H1 (cell line): Measurements from ENCODE around the gene AAGAB. TPM values are rescaled to one million over a fixed set of nuclear protein-coding genes. Genes with fewer than 3 reads are reported as not detected.

Experiments
- CBX8 ChIP-seq: fragments of 300-800, 300-1000 bp; sonication (generic); IDR thresholded peaks from 2 replicates; pipeline ENCODE4 v1.7.1; 2016; ENCODE audit warnings: low read depth, low read length, borderline replicate concordance
- CHD1 ChIP-seq: IDR thresholded peaks from 2 replicates; pipeline ENCODE4 v1.6.1; 2012; ENCODE audit warnings: low read depth, low read length, improper control_type of control experiment
- CHD7 ChIP-seq: fragments of 300-600 bp; sonication (generic); IDR thresholded peaks from 2 replicates; pipeline ENCODE4 v1.7.1; 2012; ENCODE audit warnings: low read length, moderate library complexity, mild to moderate bottlenecking, inconsistent platforms; ENCODE audit not compliant: insufficient replicate concordance
- GTF2F1 ChIP-seq: IDR thresholded peaks from 2 replicates; pipeline ENCODE4 v1.6.1; 2012; ENCODE audit warnings: low read depth, low read length, improper control_type of control experiment, borderline replicate concordance
- RBBP5 ChIP-seq: IDR thresholded peaks from 2 replicates; pipeline ENCODE4 v1.7.1; 2012; ENCODE audit warnings: low read depth, mild to moderate bottlenecking, inconsistent platforms, low read length, moderate library complexity, borderline replicate concordance
- SP2 ChIP-seq: IDR thresholded peaks from 2 replicates; pipeline ENCODE4 v1.6.1; 2012; ENCODE audit warnings: mild to moderate bottlenecking, low read length, inconsistent platforms
- polyA plus RNA-seq, 7 experiments: library from polyadenylated mRNA; depleted of rRNA in 3 of 7; stranded (reverse) in 5 of 7; unstranded in 2 of 7; fragments of >200 nt in 5 of 7; fragments of 200-250 nt in 2 of 7; gene quantifications; 1 replicate in 5 of 7; 2 replicates in 1 of 7; 4 replicates in 1 of 7; pipeline versions ENCODE4 v1.2.1 to v1.2.3, GENCODE V29; 2011 to 2013; ENCODE audit warnings: missing spikeins in 2 of 7, mixed read lengths in 2 of 7
- total RNA-seq: library from RNA; stranded (reverse); fragmentation: NEBNext Ultra II Directional; extraction: Animal tissue kit (Norgen Biotek cat#: 25700); gene quantifications from 2 replicates; pipeline ENCODE4 v1.2.1, GENCODE V29; 2021

AAGAB gene
- total and polyA plus RNA-seq, 2 of the 8 experiments (the other 6 are each of a cell fraction or from before 2014, with no cell fraction given) = 20.1 to 45.9 TPM

- TF ChIP-seq GTF2F1 (no peak), SP2 (no peak), CHD1 (no peak), RBBP5 (no peak), CHD7 (no peak), CBX8 (no peak)
Measured at GRCh38 chr15:67186688-67187087, 67.8 kb downstream of the AAGAB start (continued).
